Pancreas (tissue), 10 donors: Measurements from ENCODE around the gene STARD3. TPM values are rescaled to one million over a fixed set of nuclear protein-coding genes. Genes with fewer than 3 reads are reported as not detected.

Source experiments
- ATAC-seq, 4 donors: fragments of 200-7000 bp; cut with Tn5 transposase; one replicate each; pipeline versions ENCODE4 v1.8.0 to v1.9.1; 2020; ENCODE audit warnings: mild to moderate bottlenecking in 4 of 4, moderate library complexity in 4 of 4
- DNase-seq, 6 donors: peaks; one replicate each; pipeline ENCODE4 v3.0.0-alpha.2; 2020
- FAIRE-seq: peaks from 2 replicates; lab custom pipeline; 2012; peaks lifted over from hg19 to GRCh38; lab: Jason Lieb, UNC
- H3K27ac ChIP-seq, 4 donors: fragments of 200-600 bp; sonication (generic); 1 replicate in 3 of 4; 2 replicates in 1 of 4; pipeline versions ENCODE4 v1.5.0 to v1.8.0; 2020
- H3K27me3 ChIP-seq, 4 donors: fragments of 200-600 bp; one replicate each; pipeline ENCODE4 v1.8.0; 2021
- H3K36me3 ChIP-seq, 3 donors: fragments of 200-600 bp; sonication (generic) in 1 of 3; one replicate each; pipeline versions ENCODE4 v1.5.0 to v1.8.0; 2020 to 2021
- H3K4me1 ChIP-seq, 3 donors: fragments of 200-600 bp; one replicate each; pipeline ENCODE4 v1.8.0; 2021
- H3K4me3 ChIP-seq, 4 donors: fragments of 200-600 bp; sonication (generic) in 2 of 4; one replicate each; pipeline versions ENCODE4 v1.5.0 to v1.8.0; 2020 to 2021
- H3K9me3 ChIP-seq, 4 donors: fragments of 200-600 bp; one replicate each; pipeline ENCODE4 v1.8.0; 2021
- WGBS, 2 donors: extraction: QIAGEN DNeasy Blood & Tissue Kit; methylation state at CpG; one replicate each; pipeline ENCODE4 v1.1.7; 2013; 5-methylcytosine and 5-hydroxymethylcytosine counted together
- intact Hi-C, 3 donors: fragments of 100-400 bp; cut with DNase I; formaldehyde crosslinking; loops; one replicate each; pipeline versions ENCODE4 v1.11.1 to v1.14.2; 2022
- polyA plus RNA-seq, 2 donors: library from polyadenylated mRNA; stranded (reverse); fragments of 200-250 nt; gene quantifications; one replicate each; pipeline ENCODE4 v1.2.3, GENCODE V29; 2013
- total RNA-seq, 6 donors: library from RNA; stranded (reverse); fragmentation: NEBNext Ultra II Directional in 4 of 6; extraction: Animal tissue kit (Norgen Biotek cat#: 25700) in 4 of 6; gene quantifications; one replicate each; pipeline versions ENCODE4 v1.2.1 to v1.2.4, GENCODE V29; 2021 to 2023
- TF ChIP-seq, protein P1 (sequence below), 4 donors: fragments of 200-600 bp; sonication (generic) in 3 of 4; IDR thresholded peaks; one replicate each; pipeline versions ENCODE4 v1.5.0 to v1.8.0; 2021; ENCODE audit warnings: antibody characterized with exemption in 4 of 4
- donor health status: healthy with polysubstance abuse.
- donor health status: DM: no; HTN: no; CAD: no; lungs with moderate emphysema.
- donor health status: DM: no; HTN: no; CAD: no.
- donor health status: control.
- donor health status: control.
- donor health status: Bipolar disorder and iron deficiency.
- donor health status: DM: yes; HTN: yes; CAD: no.
- donor health status: DM: no; HTN: no; CAD: no.
- donor health status: DM: no; HTN: no; CAD: no.
- donor health status: DM: yes; HTN: yes; CAD: no.

STARD3 gene
- total and polyA plus RNA-seq, 8 donors, result 24.4 to 73.8 (median 29.9) TPM

DNA sequence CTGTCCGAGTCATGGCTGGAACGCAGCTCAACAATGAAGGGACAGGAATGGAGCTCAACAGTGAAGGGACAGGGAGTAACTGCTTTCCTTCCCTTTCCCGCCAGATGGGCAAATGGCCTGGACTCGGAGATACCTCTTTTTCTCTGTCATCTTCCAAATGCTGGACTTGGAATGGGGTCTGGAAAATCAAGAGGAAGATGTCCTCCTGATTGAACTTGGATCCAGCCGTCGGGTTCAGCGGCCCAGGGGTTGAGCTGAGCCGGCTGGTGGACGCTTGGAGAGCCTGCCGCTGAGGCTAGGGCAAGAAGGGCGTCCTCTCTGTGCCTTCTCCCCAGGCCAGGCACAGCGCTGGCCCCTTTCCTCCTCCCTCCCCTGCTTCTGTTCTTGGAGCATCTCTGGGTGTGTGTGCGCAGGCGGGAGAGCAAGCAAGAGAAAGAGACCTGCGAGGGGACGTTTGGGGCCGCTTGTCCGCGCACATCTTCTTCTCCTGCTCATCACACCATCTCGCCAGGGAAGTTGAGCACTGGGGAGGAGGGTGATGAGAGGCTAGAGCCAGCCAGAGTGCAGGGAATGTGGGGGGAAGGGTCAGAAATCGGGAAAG, 35.8 kb upstream of the STARD3 start:
- no peak for FAIRE-seq
- TF ChIP-seq, protein P1, sequence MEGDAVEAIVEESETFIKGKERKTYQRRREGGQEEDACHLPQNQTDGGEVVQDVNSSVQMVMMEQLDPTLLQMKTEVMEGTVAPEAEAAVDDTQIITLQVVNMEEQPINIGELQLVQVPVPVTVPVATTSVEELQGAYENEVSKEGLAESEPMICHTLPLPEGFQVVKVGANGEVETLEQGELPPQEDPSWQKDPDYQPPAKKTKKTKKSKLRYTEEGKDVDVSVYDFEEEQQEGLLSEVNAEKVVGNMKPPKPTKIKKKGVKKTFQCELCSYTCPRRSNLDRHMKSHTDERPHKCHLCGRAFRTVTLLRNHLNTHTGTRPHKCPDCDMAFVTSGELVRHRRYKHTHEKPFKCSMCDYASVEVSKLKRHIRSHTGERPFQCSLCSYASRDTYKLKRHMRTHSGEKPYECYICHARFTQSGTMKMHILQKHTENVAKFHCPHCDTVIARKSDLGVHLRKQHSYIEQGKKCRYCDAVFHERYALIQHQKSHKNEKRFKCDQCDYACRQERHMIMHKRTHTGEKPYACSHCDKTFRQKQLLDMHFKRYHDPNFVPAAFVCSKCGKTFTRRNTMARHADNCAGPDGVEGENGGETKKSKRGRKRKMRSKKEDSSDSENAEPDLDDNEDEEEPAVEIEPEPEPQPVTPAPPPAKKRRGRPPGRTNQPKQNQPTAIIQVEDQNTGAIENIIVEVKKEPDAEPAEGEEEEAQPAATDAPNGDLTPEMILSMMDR (IDR thresholded peaks at IDR 0.05), result no peak

DNA sequence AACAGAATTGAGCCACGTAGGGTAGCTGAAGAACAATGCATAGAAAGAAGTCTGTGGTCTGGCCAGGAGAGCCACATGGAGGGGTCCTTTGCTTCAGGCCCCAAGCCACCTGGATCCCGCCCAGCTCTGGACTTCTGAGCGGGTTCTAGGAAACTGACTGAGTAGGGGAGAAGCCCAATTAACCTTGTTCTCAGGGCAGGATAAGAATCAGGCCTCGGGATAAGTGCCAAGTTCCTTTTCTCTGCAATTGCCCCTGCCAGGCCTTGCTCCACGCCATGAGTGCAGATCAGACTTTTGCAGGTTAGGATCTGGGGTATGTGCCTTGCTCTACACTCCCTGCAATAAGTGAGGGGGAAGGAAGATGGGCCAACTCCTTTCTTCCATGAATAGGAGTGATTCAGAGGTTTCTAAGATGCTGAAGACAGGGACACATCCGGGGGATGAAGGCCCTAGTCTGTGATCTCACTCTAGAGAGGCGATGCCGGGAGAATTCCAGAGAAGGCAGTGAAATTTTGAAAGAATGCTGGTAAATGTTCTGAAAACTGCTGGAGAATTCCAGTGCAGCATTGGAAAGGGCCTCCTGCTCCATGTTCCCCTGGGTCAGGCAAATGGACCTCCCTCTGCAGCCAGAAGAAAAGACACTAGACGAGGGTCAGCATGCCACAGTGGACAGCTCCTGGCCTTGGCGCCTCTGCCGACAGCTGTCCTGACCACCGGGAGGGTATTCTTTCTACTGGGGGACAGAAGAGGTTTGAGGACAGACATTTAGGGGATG, 35.0 kb upstream of the STARD3 start:
- FAIRE-seq, result no peak
- no peaks in the 10 kb centered on the region for H3K36me3 ChIP-seq
- H3K9me3 ChIP-seq, result no peaks in the 10 kb centered on the region
- no peak overlapping the region for H3K4me3 ChIP-seq
- peaks cover 0 to 59% (median 28%) of the 10 kb centered on the region in 4 donors for H3K27me3 ChIP-seq
- no peak for ATAC-seq
- no peak overlapping the region for H3K27ac ChIP-seq
- intact Hi-C loops, result no loop called here
- H3K4me1 ChIP-seq, result peaks cover 7 to 30% (median 10%) of the 10 kb centered on the region in 3 donors
- 54 to 59% methylated on average over 12 of the region's 12 CpGs for WGBS, 2 donors
- TF ChIP-seq, protein P1 (IDR thresholded peaks at IDR 0.05), result no peak
- DNase-seq, result peak in 1 of 6 donors; percentile 13

More for the DNA sequence above, 35.8 kb upstream of the STARD3 start:
- ATAC-seq, result no peak
- H3K4me3 ChIP-seq, result no peak overlapping the region
- no peak overlapping the region for H3K27ac ChIP-seq
- intact Hi-C loops, result no loop called here
- 22 to 24% methylated on average over 20 to 21 of the region's 21 CpGs for WGBS, 2 donors
- DNase-seq, result peak in 1 of 6 donors; percentile 4
- no peaks in the 10 kb centered on the region for H3K36me3 ChIP-seq
- peaks cover 4 to 24% (median 6%) of the 10 kb centered on the region in 3 donors for H3K4me1 ChIP-seq
- H3K27me3 ChIP-seq, result peaks cover 0 to 59% (median 28%) of the 10 kb centered on the region in 4 donors
- H3K9me3 ChIP-seq, result no peaks in the 10 kb centered on the region

DNA sequence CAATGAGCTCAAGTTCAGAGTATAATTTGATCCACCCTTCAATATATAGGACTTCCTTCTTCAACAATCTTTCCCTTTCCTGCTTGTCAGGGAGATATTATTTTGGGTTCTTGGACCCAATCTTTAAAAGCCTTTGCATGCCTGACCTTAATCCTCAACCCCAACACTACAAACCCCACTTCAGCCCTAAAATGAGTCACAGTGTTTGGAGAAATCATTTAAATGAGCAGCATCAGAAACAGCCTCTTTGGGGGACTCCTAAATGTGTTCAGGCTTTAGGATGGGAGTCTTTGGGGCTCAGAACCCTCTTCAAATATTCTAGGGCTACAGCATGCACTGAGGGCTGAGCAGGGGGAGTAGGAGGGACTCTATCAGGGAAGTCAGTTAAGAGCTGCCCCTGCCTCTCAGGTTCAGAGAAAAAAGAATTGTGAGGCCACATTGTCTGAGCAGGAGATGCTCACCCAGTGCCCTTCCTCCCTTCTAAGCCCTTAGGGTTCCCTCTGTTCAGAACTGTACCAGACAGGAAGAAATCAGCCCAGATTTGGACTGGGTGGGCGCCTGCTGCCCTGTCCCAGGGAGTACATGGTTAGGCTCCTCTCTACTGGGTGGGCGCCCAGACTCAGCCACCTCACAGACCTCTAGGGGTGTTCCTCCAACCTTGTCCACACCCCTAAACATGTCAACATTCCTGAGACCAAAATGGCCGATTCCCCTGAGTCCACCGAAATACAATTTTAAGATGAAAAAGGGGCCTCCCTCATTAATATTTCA, 34.2 kb upstream of the STARD3 start:
- H3K9me3 ChIP-seq, result no peaks in the 10 kb centered on the region
- FAIRE-seq (no peak), DNase-seq (peak in 1 of 6 donors; percentile 4), ATAC-seq (no peak)
- TF ChIP-seq, protein P1 (IDR thresholded peaks at IDR 0.05), result no peak
- peaks cover 7 to 31% (median 10%) of the 10 kb centered on the region in 3 donors for H3K4me1 ChIP-seq
- H3K27me3 ChIP-seq, result peaks cover 0 to 65% (median 26%) of the 10 kb centered on the region in 4 donors
- no peak overlapping the region for H3K27ac ChIP-seq
- intact Hi-C loops, result no loop called here
- no peak overlapping the region for H3K4me3 ChIP-seq
- WGBS, 2 donors, result 43 to 58% methylated on average over 4 of the region's 4 CpGs
- H3K36me3 ChIP-seq, result no peaks in the 10 kb centered on the region

DNA sequence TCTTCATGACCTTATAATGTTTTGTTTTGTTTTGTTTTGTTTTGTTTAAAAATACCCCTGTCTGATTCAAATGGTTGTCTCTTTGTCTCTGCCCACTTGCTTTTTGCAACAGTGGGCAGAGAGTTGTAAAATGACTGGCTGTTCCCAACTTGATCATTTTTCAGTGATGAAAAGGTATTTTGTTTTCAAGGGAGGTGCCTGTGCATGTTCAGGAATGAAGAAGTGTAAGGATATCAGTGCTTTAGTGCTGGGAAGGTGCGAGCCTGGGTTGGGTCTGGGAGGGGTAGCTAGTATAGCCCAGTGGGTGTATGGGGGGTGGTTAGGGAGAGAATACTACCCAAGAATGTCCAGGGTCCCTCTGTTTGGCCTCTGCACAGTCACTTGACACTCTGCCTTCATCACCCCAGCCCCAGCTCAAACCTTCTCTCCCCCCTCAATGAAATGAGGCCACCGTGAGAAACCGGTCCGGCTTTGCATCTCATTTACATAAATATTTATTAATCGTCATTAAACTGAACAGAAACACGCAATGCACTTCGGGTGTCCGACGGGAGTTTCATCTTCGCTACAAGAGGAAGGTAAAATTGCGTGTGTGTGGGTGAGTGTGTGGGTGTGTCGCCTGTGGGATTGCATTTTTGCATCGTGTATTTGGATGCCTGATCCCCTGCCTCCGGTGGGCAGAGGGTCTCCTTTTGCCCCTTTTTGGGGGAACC, 33.5 kb upstream of the STARD3 start:
- peak in 1 of 6 donors; percentile 3 for DNase-seq

More for the DNA sequence above, 33.5 kb upstream of the STARD3 start:
- TF ChIP-seq, protein P1 (IDR thresholded peaks at IDR 0.05), result no peak
- 17 to 24% methylated on average over 14 of the region's 14 CpGs for WGBS, 2 donors
- no peak overlapping the region for H3K4me3 ChIP-seq
- no peaks in the 10 kb centered on the region for H3K9me3 ChIP-seq
- H3K27me3 ChIP-seq, result peaks cover 0 to 68% (median 25%) of the 10 kb centered on the region in 4 donors
- peaks cover 7 to 28% (median 10%) of the 10 kb centered on the region in 3 donors for H3K4me1 ChIP-seq
- ATAC-seq (no peak), FAIRE-seq (no peak)
- no peaks in the 10 kb centered on the region for H3K36me3 ChIP-seq
- intact Hi-C loops, result no loop called here
- no peak overlapping the region for H3K27ac ChIP-seq
